Lower leg skin (tissue), 4 donors: ENCODE results near the gene ZBTB20. TPM values are rescaled to one million over a fixed set of nuclear protein-coding genes. Genes with fewer than 3 reads are reported as not detected.
A peak's percentile ranks its signal among the peaks of the same experiment; 100 is the strongest.
"Not testable (repeated sequence)": the region's sequence is repeated elsewhere in the genome, so short reads cannot be mapped to it uniquely, and the experiment has no call there.

ENCODE experiments used
- DNase-seq, 2 donors: peaks; one replicate each; pipeline ENCODE4 v3.0.0-alpha.2; 2019; ENCODE audit warnings: low spot score in 2 of 2
- H3K4me3 ChIP-seq: fragments of 200-600 bp; sonication (generic); 2 replicates; pipeline ENCODE4 v1.5.1; 2017; ENCODE audit warnings: mild to moderate bottlenecking, low read depth; ENCODE audit not compliant: poor library complexity, severe bottlenecking
- POLR2A ChIP-seq, 2 donors: fragments of 450-650 bp; IDR thresholded peaks; one replicate each; pipeline ENCODE4 v1.6.1; 2016 to 2017; ENCODE audit warnings: antibody characterized with exemption in 2 of 2, mild to moderate bottlenecking in 1 of 2, moderate library complexity in 1 of 2
- WGBS, 2 donors: methylation state at CpG; one replicate each; pipeline ENCODE4 v1.1.5; 2018; 5-methylcytosine and 5-hydroxymethylcytosine counted together
- intact Hi-C: fragments of 100-400 bp; cut with DNase I; formaldehyde crosslinking; loops from one replicate; pipeline ENCODE4 v1.15.0; 2023; ENCODE audit warnings: low total_unique reads
- total RNA-seq, 4 donors: library from RNA; depleted of rRNA; stranded (reverse); fragments of >200 nt; gene quantifications; one replicate each; pipeline ENCODE4 v1.1.0, GENCODE V29; 2016
- TF ChIP-seq, protein P1 (sequence below), 3 donors: fragments of 450-650 bp; IDR thresholded peaks; one replicate each; pipeline ENCODE4 v1.5.1; 2016; ENCODE audit warnings: antibody characterized with exemption in 3 of 3, mild to moderate bottlenecking in 3 of 3, moderate library complexity in 2 of 3

ZBTB20 gene
- 10 to 100 TPM; 22.5 to 41.9 (median 33.1) TPM for total RNA-seq

DNA sequence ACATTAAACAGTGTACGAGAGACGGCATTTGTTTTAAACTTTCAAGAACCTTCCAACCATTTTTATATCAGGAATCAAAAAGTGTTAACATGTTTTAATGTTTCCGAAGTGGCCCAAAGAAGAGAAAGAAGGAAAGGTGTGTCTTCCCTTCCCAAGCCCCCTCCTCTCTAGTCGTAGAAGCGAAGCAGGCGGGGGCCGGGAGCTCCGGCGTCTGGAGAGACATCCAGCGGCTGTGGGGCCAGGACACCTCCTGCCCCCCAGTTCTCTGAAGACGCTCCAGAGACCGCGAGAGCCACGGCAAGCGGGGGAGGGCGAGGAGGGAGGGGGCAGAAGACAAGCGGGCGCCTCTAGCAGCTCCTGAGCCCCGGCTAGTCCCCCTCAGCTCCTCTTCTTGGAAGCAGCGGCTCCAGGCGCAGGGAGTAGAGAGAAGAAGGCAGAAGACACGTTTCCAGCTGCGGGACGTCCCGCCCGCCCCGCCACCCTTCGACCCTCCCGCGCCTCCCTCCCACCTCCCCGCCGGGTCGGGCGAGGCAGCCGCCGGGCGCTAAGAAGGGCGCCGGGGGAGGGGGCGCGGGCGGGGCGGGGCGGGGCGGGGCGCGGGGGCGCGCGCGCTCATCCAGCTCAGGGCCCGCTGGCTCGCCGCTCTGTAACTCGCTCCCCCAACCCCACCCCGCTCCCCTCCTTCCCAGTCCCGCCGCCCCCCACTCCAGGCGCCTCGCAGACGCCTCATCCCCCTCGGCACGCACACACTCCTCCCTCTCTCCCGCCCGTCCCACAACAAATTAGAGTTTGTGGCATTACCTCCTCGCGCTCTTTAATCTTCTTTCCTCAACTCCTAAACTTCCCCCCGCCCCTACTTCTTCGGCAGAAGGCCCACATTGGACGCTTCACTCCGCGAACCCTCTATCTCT lies at the start of gene ZBTB20:
ZBTB20 (minus strand) TSS at position 871 of the 911 bp plus-strand sequence.
- H3K4me3 ChIP-seq = peak within 1 kb of the TSS; percentile 72
- DNase-seq = peak; percentile 51 to 93
- 0% methylated on average over 43 to 44 of the region's 72 CpGs for whole genome bisulfite sequencing, 2 donors
- intact Hi-C loops = no loop called here
- TF ChIP-seq, protein P1, sequence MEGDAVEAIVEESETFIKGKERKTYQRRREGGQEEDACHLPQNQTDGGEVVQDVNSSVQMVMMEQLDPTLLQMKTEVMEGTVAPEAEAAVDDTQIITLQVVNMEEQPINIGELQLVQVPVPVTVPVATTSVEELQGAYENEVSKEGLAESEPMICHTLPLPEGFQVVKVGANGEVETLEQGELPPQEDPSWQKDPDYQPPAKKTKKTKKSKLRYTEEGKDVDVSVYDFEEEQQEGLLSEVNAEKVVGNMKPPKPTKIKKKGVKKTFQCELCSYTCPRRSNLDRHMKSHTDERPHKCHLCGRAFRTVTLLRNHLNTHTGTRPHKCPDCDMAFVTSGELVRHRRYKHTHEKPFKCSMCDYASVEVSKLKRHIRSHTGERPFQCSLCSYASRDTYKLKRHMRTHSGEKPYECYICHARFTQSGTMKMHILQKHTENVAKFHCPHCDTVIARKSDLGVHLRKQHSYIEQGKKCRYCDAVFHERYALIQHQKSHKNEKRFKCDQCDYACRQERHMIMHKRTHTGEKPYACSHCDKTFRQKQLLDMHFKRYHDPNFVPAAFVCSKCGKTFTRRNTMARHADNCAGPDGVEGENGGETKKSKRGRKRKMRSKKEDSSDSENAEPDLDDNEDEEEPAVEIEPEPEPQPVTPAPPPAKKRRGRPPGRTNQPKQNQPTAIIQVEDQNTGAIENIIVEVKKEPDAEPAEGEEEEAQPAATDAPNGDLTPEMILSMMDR (IDR thresholded peaks at IDR 0.05) = no peak
- TF ChIP-seq POLR2A (IDR thresholded peaks at IDR 0.05) = no peak

DNA sequence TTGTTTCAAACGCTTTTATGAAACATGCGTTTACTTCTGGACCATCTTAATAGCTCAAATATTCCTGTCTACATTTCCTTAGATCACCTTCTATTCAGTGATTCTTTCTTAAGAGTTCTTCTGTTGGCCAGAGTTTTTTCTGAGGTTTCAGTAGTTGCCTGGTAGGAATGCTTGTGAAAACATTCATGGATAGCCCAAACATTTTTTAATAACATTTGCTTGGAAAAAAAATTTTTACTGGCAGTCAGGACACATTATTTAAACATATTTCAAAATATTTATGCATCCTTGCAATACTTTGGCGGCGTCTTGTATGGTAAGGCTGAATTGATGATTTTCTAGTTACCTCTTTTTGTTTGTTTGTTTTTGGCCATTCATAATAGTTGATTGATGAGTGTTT lies 47.4 kb upstream of the ZBTB20 start:
- intact Hi-C loops = no loop called here
- DNase-seq = no peak
- 81 to 84% methylated on average over 4 of the region's 4 CpGs for WGBS, 2 donors
- H3K4me3 ChIP-seq = no peak overlapping the region
- TF ChIP-seq, protein P1 (IDR thresholded peaks at IDR 0.05) = no peak
- TF ChIP-seq POLR2A (IDR thresholded peaks at IDR 0.05) = no peak

DNA sequence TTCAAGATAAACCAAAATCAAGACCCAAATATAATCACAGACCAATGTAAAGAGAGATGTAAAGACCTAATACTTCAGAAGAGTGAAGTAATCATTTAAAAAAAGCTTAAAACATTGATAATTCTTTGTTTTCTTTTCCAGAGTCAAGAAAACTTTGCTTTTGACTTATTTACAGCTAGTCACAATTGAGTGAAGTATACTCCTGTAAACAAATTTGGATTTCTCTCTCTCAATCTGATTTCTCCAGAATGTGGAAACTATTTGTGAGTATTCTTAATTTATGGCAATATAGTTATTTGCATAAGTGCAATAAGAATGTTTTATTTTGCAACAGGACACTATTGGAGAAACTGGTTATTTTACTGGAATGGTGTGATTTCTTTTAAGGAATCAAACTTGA lies 43.7 kb upstream of the ZBTB20 start:
- TF ChIP-seq, protein P1 (IDR thresholded peaks at IDR 0.05) = no peak
- TF ChIP-seq POLR2A (IDR thresholded peaks at IDR 0.05) = no peak
- H3K4me3 ChIP-seq = no peak overlapping the region
- intact Hi-C loops = no loop called here
- DNase-seq = no peak

DNA sequence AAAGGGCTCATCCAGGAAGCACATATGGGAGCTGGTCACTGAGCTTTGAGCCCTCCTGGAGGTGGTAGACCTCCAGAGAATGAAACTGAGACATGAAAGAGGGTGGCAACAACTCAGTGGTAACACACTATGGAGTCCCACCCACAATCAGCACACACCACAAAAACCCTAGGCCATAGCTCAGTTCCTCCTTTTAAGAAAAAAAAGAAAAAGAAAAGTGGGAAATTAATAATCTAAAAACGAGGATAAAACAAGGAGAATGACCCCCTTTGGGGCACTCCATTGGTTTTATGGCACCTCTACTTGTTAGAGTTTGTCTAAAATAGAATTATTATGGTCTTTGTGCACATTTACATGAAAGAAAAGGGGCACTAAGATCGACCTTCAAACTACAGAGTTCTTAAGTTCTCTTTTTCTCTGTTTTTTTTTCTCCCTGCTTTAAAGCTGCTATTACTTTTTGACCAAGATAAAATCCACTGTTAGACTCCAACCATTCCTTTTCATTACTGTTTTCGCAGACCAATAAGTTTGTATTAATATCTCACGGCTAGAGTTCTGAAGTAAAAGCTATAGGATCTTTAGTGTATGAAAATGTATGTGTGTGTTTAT lies 40.2 kb upstream of the ZBTB20 start:
- intact Hi-C loops = no loop called here
- DNase-seq = no peak
- H3K4me3 ChIP-seq = no peak overlapping the region
- TF ChIP-seq POLR2A (IDR thresholded peaks at IDR 0.05) = no peak
- TF ChIP-seq, protein P1 (IDR thresholded peaks at IDR 0.05) = no peak
- 79 to 80% methylated on average over 4 of the region's 4 CpGs for WGBS, 2 donors

DNA sequence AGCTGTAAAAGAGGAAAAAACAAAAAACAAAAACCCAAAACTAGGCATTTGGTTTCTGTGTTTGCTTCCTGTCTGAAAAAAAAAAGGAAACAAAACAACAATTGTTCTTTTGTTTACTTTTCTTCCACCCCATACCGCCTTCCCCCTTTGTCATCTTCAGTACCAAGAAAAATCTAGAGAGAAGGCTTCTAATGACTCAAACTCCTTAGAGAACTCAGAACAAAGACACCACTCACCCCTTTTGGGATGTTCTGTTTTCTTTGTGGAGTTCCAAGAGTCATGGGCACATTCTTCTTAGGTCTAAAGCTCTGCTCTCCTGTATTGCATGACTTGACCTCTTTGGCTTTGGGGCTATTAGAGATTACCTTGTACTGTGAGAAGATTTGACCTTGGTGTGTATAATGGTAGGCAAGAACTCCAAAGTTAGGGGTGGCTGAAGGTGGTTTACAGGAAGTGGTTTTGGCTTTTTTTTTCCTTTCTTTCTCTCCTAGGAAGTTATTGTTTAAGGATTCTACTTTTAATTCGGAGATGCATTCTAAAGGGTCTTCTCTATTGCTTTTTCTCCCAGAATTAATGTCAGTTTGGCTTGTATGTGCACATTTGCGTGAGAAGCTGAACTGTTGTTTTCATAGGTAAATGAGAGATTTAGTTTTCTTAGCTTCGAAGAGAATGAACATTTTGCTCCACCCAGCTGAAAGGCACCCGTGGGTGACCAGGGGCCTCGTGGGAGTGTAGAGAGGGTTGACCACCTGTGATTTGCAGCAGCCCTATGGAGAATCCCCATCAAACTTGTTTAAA lies 39.5 kb upstream of the ZBTB20 start:
- intact Hi-C loops = no loop called here
- WGBS, 2 donors = 79 to 81% methylated on average over 6 of the region's 6 CpGs
- H3K4me3 ChIP-seq = no peak overlapping the region
- DNase-seq = no peak
- TF ChIP-seq POLR2A (IDR thresholded peaks at IDR 0.05) = no peak
- TF ChIP-seq, protein P1 (IDR thresholded peaks at IDR 0.05) = no peak

DNA sequence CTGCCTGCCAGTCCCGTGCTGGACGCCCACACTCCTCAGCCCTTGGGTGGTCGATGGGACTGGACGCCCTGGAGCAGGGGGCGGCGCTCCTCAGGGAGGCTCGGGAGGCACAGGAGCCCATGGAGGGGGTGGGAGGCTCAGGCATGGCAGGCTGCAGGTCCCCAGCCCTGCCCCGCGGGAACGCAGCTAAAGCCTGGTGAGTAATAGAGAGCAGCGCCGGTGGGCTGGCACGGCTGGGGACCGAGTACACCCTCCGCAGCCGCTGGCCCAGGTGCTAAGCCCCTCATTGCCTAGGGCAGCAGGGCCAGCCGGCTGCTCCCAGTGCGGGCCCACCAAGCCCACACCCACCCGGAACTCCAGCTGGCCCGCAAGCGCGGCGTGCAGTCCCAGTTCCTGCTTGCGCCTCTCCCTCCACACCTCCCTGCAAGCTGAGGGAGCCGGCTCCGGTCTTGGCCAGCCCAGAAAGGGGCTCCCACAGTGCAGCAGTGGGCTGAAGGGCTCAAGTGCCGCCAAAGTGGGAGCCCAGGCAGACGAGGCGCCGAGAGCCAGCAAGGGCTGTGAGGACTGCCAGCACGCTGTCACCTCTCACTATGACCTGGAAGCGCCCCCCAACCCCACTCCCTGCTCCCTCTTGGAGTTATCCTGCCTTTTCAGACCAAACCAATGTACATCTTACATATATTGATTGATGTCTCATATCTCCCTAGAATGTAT lies 37.9 kb upstream of the ZBTB20 start:
- 94 to 95% methylated on average over 24 to 29 of the region's 32 CpGs for WGBS, 2 donors
- H3K4me3 ChIP-seq, DNase-seq, intact Hi-C loops: not testable (repeated sequence)

DNA sequence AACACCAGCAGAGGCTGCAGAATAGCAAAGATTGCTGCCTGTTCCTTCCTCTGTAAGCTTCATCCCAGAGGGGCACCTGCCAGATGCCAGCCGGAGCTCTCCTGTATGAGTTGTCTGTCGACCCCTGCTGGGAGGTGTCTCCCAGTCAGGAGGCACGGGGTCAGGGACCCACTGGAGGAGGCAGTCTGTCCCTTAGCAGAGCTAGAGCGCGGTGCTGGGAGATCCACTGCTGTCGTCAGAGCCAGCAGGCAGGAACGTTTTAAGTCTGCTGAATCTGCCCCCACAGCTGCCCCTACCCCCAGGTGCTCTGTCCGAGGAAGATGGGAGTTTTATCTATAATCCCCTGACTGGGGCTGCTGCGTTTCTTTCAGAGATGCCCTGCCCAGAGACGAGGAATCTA lies 31.8 kb upstream of the ZBTB20 start:
- intact Hi-C loops = not testable (repeated sequence)

More for the DNA sequence above, 31.8 kb upstream of the ZBTB20 start:
- DNase-seq, H3K4me3 ChIP-seq: not testable (repeated sequence)
- 78 to 88% methylated on average over 4 to 10 of the region's 10 CpGs for WGBS, 2 donors
